NB4 (cell line): ENCODE measurements around the gene FAM111A.

Experiments used
- DNase-seq: peaks from one replicate; pipeline ENCODE4 v3.0.0; 2010; ENCODE audit warnings: low read depth
- H3K4me3 ChIP-seq: one replicate; pipeline ENCODE4 v1.5.1; 2011; ENCODE audit warnings: mild to moderate bottlenecking, low read depth, low read length, moderate library complexity
- CTCF ChIP-seq: IDR thresholded peaks from one replicate; pipeline ENCODE4 v1.5.1; 2012; ENCODE audit warnings: low read depth, low read length
- MAX ChIP-seq: IDR thresholded peaks from 2 replicates; pipeline ENCODE4 v1.6.1; 2011; ENCODE audit warnings: low read depth, low read length
- MYC ChIP-seq: IDR thresholded peaks from 2 replicates; pipeline ENCODE4 v1.6.1; 2011; ENCODE audit warnings: low read depth, low read length
- POLR2A ChIP-seq: IDR thresholded peaks from 2 replicates; pipeline ENCODE4 v1.6.1; 2011; ENCODE audit warnings: mild to moderate bottlenecking; ENCODE audit not compliant: insufficient read length; ENCODE audit errors: extremely low read depth

FAM111A gene

GRCh38 chr11:59191890-59192289 lies 49.2 kb downstream of the FAM111A start:
- TF ChIP-seq MYC (no peak), POLR2A (no peak), CTCF (no peak), MAX (no peak)
- no peak for DNase-seq
- no peak overlapping the region for H3K4me3 ChIP-seq

GRCh38 chr11:59192446-59193020 lies 49.9 kb downstream of the FAM111A start:
- H3K4me3 ChIP-seq = no peak overlapping the region
- DNase-seq = no peak
- no peak for TF ChIP-seq CTCF
- no peak for TF ChIP-seq MAX
- no peak for TF ChIP-seq MYC
- no peak for TF ChIP-seq POLR2A

- no peak for DNase-seq
- no peak for TF ChIP-seq POLR2A
- no peak for TF ChIP-seq MYC
- no peak for TF ChIP-seq CTCF
- TF ChIP-seq MAX = no peak
- no peak overlapping the region for H3K4me3 ChIP-seq
Observed at GRCh38 chr11:59193587-59194130, 51.0 kb downstream of the FAM111A start.

DNA sequence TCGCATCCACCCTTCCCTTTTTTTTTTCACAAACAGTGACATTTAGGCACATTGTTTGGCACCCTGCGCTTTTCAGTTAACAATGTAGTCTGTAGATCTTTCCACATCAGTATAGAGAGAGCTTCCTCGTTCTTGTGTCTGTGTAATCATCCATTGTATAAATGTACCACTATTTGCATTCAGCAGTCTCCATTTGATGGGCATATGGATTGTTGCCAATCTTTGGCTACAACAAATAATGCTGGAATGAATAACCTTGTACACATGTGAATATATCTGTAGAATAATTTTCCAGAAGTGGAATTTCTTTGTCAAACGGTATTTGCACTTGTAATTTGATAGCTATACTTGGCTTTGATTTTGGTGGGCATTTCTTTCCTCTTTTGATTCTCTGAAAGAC lies 52.9 kb downstream of the FAM111A start:
- no peak overlapping the region for H3K4me3 ChIP-seq
- no peak for DNase-seq
- TF ChIP-seq CTCF (no peak), POLR2A (no peak), MYC (no peak), MAX (no peak)

DNA sequence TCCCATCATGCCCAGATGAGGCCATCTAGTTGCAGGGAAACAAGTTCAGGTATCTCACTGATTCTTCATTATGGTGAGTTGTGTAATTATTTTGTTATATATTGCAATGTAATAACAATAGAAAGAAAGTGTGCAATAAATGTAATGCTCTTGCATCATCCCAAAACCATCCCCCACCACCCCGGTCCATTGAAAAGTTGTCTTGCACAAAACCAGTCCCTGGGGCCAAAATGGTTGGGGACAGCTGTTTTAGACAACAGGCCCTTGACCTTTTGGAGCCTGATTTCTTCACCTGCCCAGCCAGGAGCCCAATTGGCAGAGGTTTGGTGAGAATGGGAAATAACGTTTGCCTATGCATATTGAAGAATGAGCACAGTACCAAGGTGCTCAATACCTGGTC lies 54.1 kb downstream of the FAM111A start:
- TF ChIP-seq MAX (no peak), POLR2A (no peak), MYC (no peak), CTCF (no peak)
- no peak for DNase-seq
- H3K4me3 ChIP-seq = no peak overlapping the region
